ENCODE results near the gene ZBTB7C.

- TF ChIP-seq CTCF (conservative IDR thresholded peaks at IDR 0.05 in 1 of 2, IDR thresholded peaks at IDR 0.05 in 1 of 2; ENCODE audit: extremely low read depth in 1 of 2, insufficient read depth in 1 of 2, low read depth in 1 of 2, low read length in 2 of 2): no peak
- no peak for TF ChIP-seq EZH2 (IDR thresholded peaks at IDR 0.05; ENCODE audit: borderline replicate concordance, low read length)
These were observed 88.6 kb downstream of the ZBTB7C start for GRCh38 chr18:48320639-48320945.

Data from mammary epithelial cell (primary cell).